GM10847 (cell line): ENCODE measurements around the gene NOXO1.

Experiments
- POLR2A ChIP-seq: IDR thresholded peaks from 2 replicates; pipeline ENCODE4 v1.6.1; 2011; ENCODE audit not compliant: insufficient read length; ENCODE audit errors: extremely low read depth

Gene NOXO1

DNA sequence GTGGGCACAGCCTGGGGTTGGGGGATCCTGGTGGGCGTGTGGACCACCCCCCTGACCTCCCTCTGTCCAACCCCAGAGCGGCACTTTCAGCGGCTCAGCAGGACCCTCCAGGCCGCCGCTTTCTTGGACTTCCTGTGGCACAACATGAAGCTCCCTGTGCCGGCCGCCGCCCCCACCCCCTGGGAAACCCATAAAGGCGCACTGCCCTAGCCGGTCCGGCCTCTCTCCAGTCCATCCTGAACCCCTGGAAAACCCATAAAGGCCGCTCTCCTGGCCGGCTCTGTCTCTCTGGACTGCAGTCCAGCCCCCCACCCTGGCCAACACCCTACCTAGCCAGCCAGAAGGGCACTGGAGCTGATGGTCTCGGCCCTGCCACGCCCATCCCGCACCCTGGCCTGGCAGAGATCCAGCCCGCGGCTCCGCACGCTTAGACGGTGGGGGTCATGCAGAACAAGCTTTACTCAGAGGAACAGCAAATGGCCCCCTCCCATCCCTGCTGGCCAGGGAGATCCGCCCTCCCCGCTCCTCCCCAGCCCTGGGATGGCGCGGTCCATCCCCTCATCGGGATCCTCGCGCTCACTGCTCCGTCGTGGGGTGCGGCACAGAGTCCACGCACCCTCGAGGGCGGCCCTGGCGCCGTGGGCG lies 2.7 kb downstream of the NOXO1 start:
- no peak for TF ChIP-seq POLR2A

GRCh38 chr16:1977875-1978268 lies 3.4 kb downstream of the NOXO1 start:
- no peak for TF ChIP-seq POLR2A

- no peak for TF ChIP-seq POLR2A
Observed at GRCh38 chr16:1976951-1977874, 4.1 kb downstream of the NOXO1 start.

DNA sequence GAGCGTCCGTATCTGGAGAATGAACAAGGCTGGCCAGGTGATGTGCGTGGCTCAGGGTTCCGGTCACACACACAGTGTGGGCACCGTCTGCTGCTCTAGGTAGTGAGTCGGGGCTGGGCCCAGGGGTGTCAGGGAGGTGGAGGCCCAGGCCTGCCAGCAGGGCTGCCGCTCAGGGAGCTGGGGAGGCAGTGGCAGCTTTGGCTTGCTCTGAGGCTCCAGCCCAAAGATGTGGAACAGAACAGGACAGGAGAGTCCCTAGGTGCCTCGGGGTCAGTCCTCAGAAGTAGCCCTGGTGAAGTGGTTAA lies 5.1 kb downstream of the NOXO1 start:
- no peak for TF ChIP-seq POLR2A

DNA sequence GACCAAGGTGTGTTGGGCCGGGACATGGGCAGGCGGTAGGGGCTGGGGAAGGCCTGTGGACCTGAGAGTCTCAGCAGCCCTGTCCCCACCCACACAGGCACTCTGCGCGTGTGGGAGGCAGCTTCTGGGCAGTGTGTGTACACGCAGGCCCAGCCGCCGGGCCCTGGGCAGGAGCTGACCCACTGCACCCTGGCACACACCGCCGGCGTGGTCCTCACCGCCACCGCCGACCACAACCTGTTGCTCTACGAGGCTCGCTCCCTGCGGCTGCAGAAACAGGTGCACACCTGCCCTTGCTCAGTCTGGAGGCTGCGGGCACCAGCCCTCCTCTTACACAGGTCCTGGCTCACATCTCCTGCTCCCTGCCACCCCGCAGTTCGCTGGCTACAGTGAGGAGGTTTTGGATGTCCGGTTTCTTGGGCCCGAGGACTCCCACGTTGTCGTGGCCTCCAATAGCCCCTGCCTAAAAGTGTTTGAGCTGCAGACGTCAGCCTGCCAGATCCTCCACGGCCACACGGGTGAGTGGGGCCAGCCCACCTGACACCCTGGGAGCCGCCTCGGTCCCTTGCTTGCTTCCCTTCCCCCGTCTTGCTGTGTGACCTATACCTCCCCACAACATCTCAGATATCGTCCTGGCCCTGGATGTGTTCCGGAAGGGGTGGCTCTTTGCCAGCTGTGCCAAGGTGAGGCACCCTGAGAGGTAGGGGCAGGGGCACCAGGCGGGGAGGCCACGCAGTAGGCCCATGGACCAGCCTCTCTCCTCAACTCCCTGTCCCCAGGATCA lies 5.6 kb downstream of the NOXO1 start:
- TF ChIP-seq POLR2A: no peak

GRCh38 chr16:1974157-1975070 lies 6.9 kb downstream of the NOXO1 start:
- no peak for TF ChIP-seq POLR2A

GRCh38 chr16:1973461-1974156 lies 7.7 kb downstream of the NOXO1 start:
- no peak for TF ChIP-seq POLR2A

- no peak for TF ChIP-seq POLR2A
Observed at GRCh38 chr16:1972490-1972877, 8.8 kb downstream of the NOXO1 start.

DNA sequence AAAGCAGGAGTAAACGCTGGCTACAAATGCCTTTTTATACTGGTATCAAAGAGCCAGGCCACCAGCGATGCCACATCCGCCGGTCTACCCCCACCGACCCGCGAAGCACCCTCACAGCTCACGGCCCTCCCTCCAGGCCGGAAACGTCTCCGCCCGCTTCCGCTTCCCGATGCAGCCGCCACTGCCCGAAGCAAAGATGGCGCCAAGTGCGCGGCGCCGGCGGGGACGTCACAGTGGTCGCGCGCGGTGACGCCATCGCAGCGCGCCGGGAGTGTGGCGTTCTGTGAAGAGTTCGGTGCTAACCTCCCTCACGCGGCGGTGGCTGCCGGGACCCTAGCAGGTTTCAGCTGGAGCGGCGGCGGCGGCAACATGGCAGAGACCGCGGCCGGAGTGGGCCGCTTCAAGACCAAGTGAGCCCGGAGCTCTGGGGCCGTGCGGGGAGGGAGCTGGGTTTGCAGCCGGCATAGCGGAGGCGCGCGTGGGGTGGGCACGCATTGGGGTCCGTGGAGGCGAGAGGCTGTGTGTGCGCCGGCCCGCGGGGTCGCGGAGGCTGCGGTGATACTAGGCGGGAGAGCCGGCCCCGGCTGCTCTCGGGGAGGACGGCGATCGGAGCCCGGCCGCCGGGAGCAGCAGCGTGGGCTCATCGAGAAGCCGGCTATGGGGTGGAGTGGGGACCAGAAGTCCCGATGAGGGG lies 9.3 kb downstream of the NOXO1 start, which contains the start of gene TBL3:
TSS of gene TBL3 (plus strand) at position 258 of the 694 bp plus-strand sequence. CDS start at position 370, 112 bp downstream.
- peak; percentile 92 for TF ChIP-seq POLR2A

DNA sequence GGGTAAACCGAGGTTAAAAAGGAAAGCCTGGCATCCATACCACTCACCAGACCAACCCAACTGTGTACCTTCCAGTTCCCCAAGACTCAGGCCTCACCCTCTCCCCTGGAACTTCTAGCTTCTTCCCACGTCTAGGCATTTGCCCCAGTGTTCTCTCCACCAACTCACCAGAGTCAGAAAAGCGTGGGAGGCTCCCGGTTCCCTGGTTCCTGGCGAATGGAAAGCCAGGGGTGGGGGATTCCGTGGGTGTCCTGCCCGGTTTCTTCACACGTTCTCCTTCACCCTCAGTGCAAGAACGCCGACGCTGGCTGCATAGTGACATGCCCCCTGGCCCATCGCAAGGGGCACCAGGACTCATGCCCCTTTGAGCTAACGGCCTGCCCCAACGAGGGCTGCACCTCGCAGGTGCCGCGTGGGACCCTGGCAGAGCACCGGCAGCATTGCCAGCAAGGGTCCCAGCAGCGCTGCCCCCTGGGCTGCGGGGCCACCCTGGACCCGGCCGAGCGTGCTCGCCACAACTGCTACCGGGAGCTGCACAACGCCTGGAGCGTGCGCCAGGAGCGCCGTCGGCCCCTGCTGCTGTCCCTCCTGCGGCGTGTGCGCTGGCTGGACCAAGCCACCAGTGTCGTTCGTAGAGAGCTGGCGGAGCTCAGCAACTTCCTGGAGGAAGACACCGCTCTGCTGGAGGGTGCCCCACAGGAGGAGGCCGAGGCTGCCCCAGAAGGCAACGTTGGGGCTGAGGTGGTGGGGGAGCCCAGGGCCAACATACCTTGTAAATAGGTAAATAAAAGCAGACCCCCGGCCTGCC lies 12.9 kb downstream of the NOXO1 start:
- no peak for TF ChIP-seq POLR2A

DNA sequence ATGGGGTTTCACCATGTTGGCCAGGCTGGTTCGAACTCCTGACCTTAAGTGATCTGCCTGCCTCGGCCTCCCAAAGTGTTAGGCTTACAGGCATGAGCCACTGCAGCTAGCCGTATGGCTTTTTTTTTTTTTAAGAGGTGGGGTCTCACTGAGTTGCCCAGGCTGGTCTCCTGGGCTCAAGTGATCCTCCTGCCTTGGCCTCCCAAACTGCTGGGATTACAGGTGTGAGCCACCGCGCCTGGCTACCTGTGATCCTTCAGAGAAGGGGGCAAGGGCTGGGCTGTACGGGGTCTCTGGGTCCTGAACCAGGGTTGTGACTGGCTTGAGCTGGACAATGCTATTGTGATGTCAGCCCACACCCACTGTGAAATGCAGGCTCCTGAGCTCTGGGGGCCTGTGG lies 14.8 kb downstream of the NOXO1 start, which contains the start of gene RNF151:
TSS of gene RNF151 (plus strand) at position 397 of the 400 bp plus-strand sequence. CDS start 26 bp downstream, outside the sequence.
- TF ChIP-seq POLR2A: no peak

- TF ChIP-seq POLR2A: no peak
Observed at GRCh38 chr16:1965396-1966001, 15.8 kb downstream of the NOXO1 start.
